ENCODE measurements around the gene PHACTR2. TPM values are rescaled to one million over a fixed set of nuclear protein-coding genes. Genes with fewer than 3 reads are reported as not detected.

PHACTR2 gene
- total and polyA plus RNA-seq, 4 donors: 4.0 to 23.8 (median 15.0) TPM

GRCh38 chr6:143632894-143633293 lies 44.9 kb upstream of the PHACTR2 start:
- no peak overlapping the region for H3K4me3 ChIP-seq (ENCODE audit: low read depth in 1 of 3, low read length in 3 of 3)
- no peak overlapping the region for H3K9ac ChIP-seq (ENCODE audit: low read depth in 1 of 2, low read length in 2 of 2)
- WGBS: 92% methylated on average over 4 of the region's 4 CpGs
- H3K27ac ChIP-seq (ENCODE audit: low read depth in 1 of 2, low read length in 2 of 2): no peak overlapping the region
- TF ChIP-seq HNF4A (conservative IDR thresholded peaks at IDR 0.05): no peak
- no peak for TF ChIP-seq RXRA (IDR thresholded peaks at IDR 0.05)
- TF ChIP-seq REST (IDR thresholded peaks at IDR 0.05): no peak
- no peak for TF ChIP-seq EGR1 (IDR thresholded peaks at IDR 0.05; ENCODE audit: low read depth in 2 of 2)
- no peak for TF ChIP-seq FOXA2 (IDR thresholded peaks at IDR 0.05)
- TF ChIP-seq MAX (IDR thresholded peaks at IDR 0.05): no peak
- TF ChIP-seq CTCF (IDR thresholded peaks at IDR 0.05; ENCODE audit: low read depth, low read length, missing input control): no peak
- no peak for TF ChIP-seq ATF3 (IDR thresholded peaks at IDR 0.05)
- no peak for TF ChIP-seq HNF4G (IDR thresholded peaks at IDR 0.05)
- DNase-seq (ENCODE audit: low spot score): no peak
- no peaks in the 10 kb centered on the region for H3K27me3 ChIP-seq (ENCODE audit: control insufficient read depth in 4 of 4, insufficient read depth in 4 of 4, low read length in 3 of 4)
- no peaks in the 10 kb centered on the region for H3K9me3 ChIP-seq (ENCODE audit: control insufficient read depth in 4 of 4, low read length in 3 of 4)
- H3K4me1 ChIP-seq (ENCODE audit: control insufficient read depth in 4 of 4, insufficient read depth in 4 of 4, low read length in 3 of 4): no peaks in the 10 kb centered on the region
- no peaks in the 10 kb centered on the region for H3K36me3 ChIP-seq (ENCODE audit: control insufficient read depth in 4 of 4, insufficient read depth in 3 of 4, low read depth in 1 of 4, low read length in 3 of 4)

- H3K4me1 ChIP-seq (ENCODE audit: control insufficient read depth in 4 of 4, insufficient read depth in 4 of 4, low read length in 3 of 4): no peaks in the 10 kb centered on the region
- no peak overlapping the region for H3K4me3 ChIP-seq (ENCODE audit: low read depth in 1 of 3, low read length in 3 of 3)
- H3K9me3 ChIP-seq (ENCODE audit: control insufficient read depth in 4 of 4, low read length in 3 of 4): no peaks in the 10 kb centered on the region
- DNase-seq (ENCODE audit: low spot score): no peak
- H3K27me3 ChIP-seq (ENCODE audit: control insufficient read depth in 4 of 4, insufficient read depth in 4 of 4, low read length in 3 of 4): no peaks in the 10 kb centered on the region
- H3K27ac ChIP-seq (ENCODE audit: low read depth in 1 of 2, low read length in 2 of 2): no peak overlapping the region
- H3K9ac ChIP-seq (ENCODE audit: low read depth in 1 of 2, low read length in 2 of 2): no peak overlapping the region
- WGBS: 79% methylated on average over 2 of the region's 2 CpGs
- no peaks in the 10 kb centered on the region for H3K36me3 ChIP-seq (ENCODE audit: control insufficient read depth in 4 of 4, insufficient read depth in 3 of 4, low read depth in 1 of 4, low read length in 3 of 4)
- TF ChIP-seq SP1 (IDR thresholded peaks at IDR 0.05) (no peak), HNF4A (conservative IDR thresholded peaks at IDR 0.05) (no peak), EGR1 (IDR thresholded peaks at IDR 0.05; ENCODE audit: low read depth in 2 of 2) (no peak), RAD21 (IDR thresholded peaks at IDR 0.05) (no peak), JUND (IDR thresholded peaks at IDR 0.05) (no peak), HNF4G (IDR thresholded peaks at IDR 0.05) (no peak), FOXA1 (IDR thresholded peaks at IDR 0.05) (no peak), YY1 (IDR thresholded peaks at IDR 0.05) (no peak), ATF3 (IDR thresholded peaks at IDR 0.05) (no peak), FOXA2 (IDR thresholded peaks at IDR 0.05) (no peak), GABPA (IDR thresholded peaks at IDR 0.05 in 1 of 2, conservative IDR thresholded peaks at IDR 0.05 in 1 of 2) (no peak), ZBTB33 (IDR thresholded peaks at IDR 0.05) (no peak), MAX (IDR thresholded peaks at IDR 0.05) (no peak), NR2F2 (IDR thresholded peaks at IDR 0.05) (no peak), TAF1 (conservative IDR thresholded peaks at IDR 0.05) (no peak), CTCF (IDR thresholded peaks at IDR 0.05; ENCODE audit: low read depth, low read length, missing input control) (no peak)
These were observed 43.3 kb upstream of the PHACTR2 start for GRCh38 chr6:143634486-143634885.
